Measurements from ENCODE around the gene TPPP. TPM values are rescaled to one million over a fixed set of nuclear protein-coding genes. Genes with fewer than 3 reads are reported as not detected.

Gene TPPP
- total RNA-seq, 1 experiment from 2014 or later = 3.9 TPM

- Histone ChIP-seq H2AFZ (ENCODE audit: low read depth, low read length, poor library complexity, severe bottlenecking) (no peak overlapping the region), H3K4me2 (ENCODE audit: low read length) (no peak overlapping the region), H3K27ac (ENCODE audit: low read depth, low read length) (no peak overlapping the region), H3K79me2 (ENCODE audit: insufficient read depth, low read length) (peaks cover 28% of the 10 kb centered on the region), H3K27me3 (ENCODE audit: insufficient read depth, low read length) (no peaks in the 10 kb centered on the region), H3K9me2 (ENCODE audit: insufficient read depth) (no peaks in the 10 kb centered on the region), H3K9ac (ENCODE audit: low read length) (no peak overlapping the region), H3K4me1 (ENCODE audit: control insufficient read depth in 1 of 2, insufficient read depth in 2 of 2, low read length in 2 of 2) (peaks cover 0 to 16% of the 10 kb centered on the region in 2 experiments; a peak in 2 of 4 replicates), H3K36me3 (ENCODE audit: control insufficient read depth in 1 of 2, insufficient read depth in 2 of 2, low read length in 2 of 2) (peaks cover 0 to 9% of the 10 kb centered on the region in 2 experiments; a peak in 1 of 4 replicates), H3K4me3 (replicated peaks in 1 of 2; ENCODE audit: low read depth in 1 of 2, low read length in 2 of 2) (no peak overlapping the region), H3K9me3 (ENCODE audit: control insufficient read depth in 1 of 2, insufficient read depth in 1 of 2, low read depth in 1 of 2, low read length in 2 of 2) (no peaks in the 10 kb centered on the region; a peak in 1 of 4 replicates), H4K20me1 (ENCODE audit: insufficient read depth) (no peaks in the 10 kb centered on the region)
- POLR2A ChIA-PET = no interaction called here
- RAD21 ChIA-PET (ENCODE audit: low non-redundant PET in 1 of 2, low total read pairs in 2 of 2, uncharacterized antibody in 2 of 2, unreplicated experiment in 2 of 2) = no interaction called here
- no peak for TF ChIP-seq CEBPB (IDR thresholded peaks at IDR 0.05; ENCODE audit: low read depth)
- no peak for TF ChIP-seq EZH2phosphoT487 (IDR thresholded peaks at IDR 0.05; ENCODE audit: borderline replicate concordance)
- TF ChIP-seq RAD21 (IDR thresholded peaks at IDR 0.05; ENCODE audit: low read depth) = no peak
- no peak for TF ChIP-seq CTCF (IDR thresholded peaks at IDR 0.05 in 2 of 3, conservative IDR thresholded peaks at IDR 0.05 in 1 of 3; ENCODE audit: borderline replicate concordance in 1 of 3, insufficient read depth in 1 of 3, low read depth in 2 of 3, low read length in 2 of 3)
- no peak for TF ChIP-seq ELF1 (IDR thresholded peaks at IDR 0.05; ENCODE audit: borderline replicate concordance, low read depth)
- TF ChIP-seq ZBTB33 (IDR thresholded peaks at IDR 0.05; ENCODE audit: extremely low read depth, insufficient replicate concordance, low read length) = no peak
- TF ChIP-seq POLR2AphosphoS5 (IDR thresholded peaks at IDR 0.05; ENCODE audit: low read depth, low read length) = no peak
- no peak for TF ChIP-seq ZNF274 (IDR thresholded peaks at IDR 0.05; ENCODE audit: low read depth, low read length)
- TF ChIP-seq ZFX (IDR thresholded peaks at IDR 0.05) = no peak
- TF ChIP-seq SIN3A (IDR thresholded peaks at IDR 0.05; ENCODE audit: low read depth) = no peak
- TF ChIP-seq EGR1 (IDR thresholded peaks at IDR 0.05; ENCODE audit: low read depth) = no peak
- TF ChIP-seq SRF (IDR thresholded peaks at IDR 0.05; ENCODE audit: low read depth) = no peak
- TF ChIP-seq MAX (IDR thresholded peaks at IDR 0.05) = no peak
- no peak for TF ChIP-seq TCF7L2 (IDR thresholded peaks at IDR 0.05; ENCODE audit: borderline replicate concordance, extremely low read depth, insufficient read depth, insufficient read length)
- TF ChIP-seq CBX3 (IDR thresholded peaks at IDR 0.05; ENCODE audit: low read depth) = no peak
- no peak for TF ChIP-seq SP1 (IDR thresholded peaks at IDR 0.05; ENCODE audit: low read depth)
- no peak for TF ChIP-seq REST (IDR thresholded peaks at IDR 0.05; ENCODE audit: low read depth)
- TF ChIP-seq YY1 (IDR thresholded peaks at IDR 0.05; ENCODE audit: extremely low read depth, insufficient replicate concordance, low read depth, low read length) = no peak
- no peak for DNase-seq (ENCODE audit: low read depth, low spot score)
- ATAC-seq = no peak
- BruUV-seq (replicated peaks) = no TSS peak
- intact Hi-C loops (cut with micrococcal nuclease) = loop anchor here (10.0 kb wide), 1 partner anchor 155 kb away; no protein-coding TSS in a partner anchor
- CTCF ChIA-PET = no interaction called here
These were observed 83.0 kb downstream of the TPPP start for GRCh38 chr5:610011-610743.
